T-helper 1 cell treated with Interleukin-12 subunit alpha and Interleukin-12 subunit beta and Interleukin-4 antibody, amounts not matched to agents 30 μg/mL and 1 μg/mL, for 36 hours (primary cell): ENCODE results near the gene SYTL1.

Experiments
- H3K27ac Mint-ChIP-seq: one replicate; pipeline ENCODE4 v1.8.0; 2021; ENCODE audit warnings: mild to moderate bottlenecking, mixed read lengths
- H3K27me3 Mint-ChIP-seq: one replicate; pipeline ENCODE4 v1.8.0; 2021; ENCODE audit warnings: low read depth, mixed read lengths
- H3K36me3 Mint-ChIP-seq: one replicate; pipeline ENCODE4 v1.8.0; 2021; ENCODE audit warnings: low read depth, mixed read lengths
- H3K4me1 Mint-ChIP-seq: one replicate; pipeline ENCODE4 v1.8.0; 2021; ENCODE audit warnings: low read depth, mixed read lengths
- H3K4me3 Mint-ChIP-seq: one replicate; pipeline ENCODE4 v1.8.0; 2021; ENCODE audit warnings: mild to moderate bottlenecking, moderate library complexity, mixed read lengths
- H3K9me3 Mint-ChIP-seq: one replicate; pipeline ENCODE4 v1.8.0; 2021; ENCODE audit warnings: mixed read lengths

Gene SYTL1

GRCh38 chr1:27349784-27350662 lies 8.2 kb downstream of the SYTL1 start:
- no peaks in the 10 kb centered on the region for H3K9me3 Mint-ChIP-seq
- no peak overlapping the region for H3K4me3 Mint-ChIP-seq
- H3K27ac Mint-ChIP-seq: no peak overlapping the region

GRCh38 chr1:27350663-27351540 lies 9.1 kb downstream of the SYTL1 start:
- Mint-ChIP-seq H3K9me3 (no peaks in the 10 kb centered on the region), H3K27ac (no peak overlapping the region), H3K36me3 (peaks cover 10% of the 10 kb centered on the region), H3K27me3 (no peaks in the 10 kb centered on the region), H3K4me1 (peaks cover 22% of the 10 kb centered on the region), H3K4me3 (no peak overlapping the region)

More at GRCh38 chr1:27349784-27350662, 8.2 kb downstream of the SYTL1 start:
- H3K4me1 Mint-ChIP-seq: peaks cover 16% of the 10 kb centered on the region
- H3K27me3 Mint-ChIP-seq: no peaks in the 10 kb centered on the region
- H3K36me3 Mint-ChIP-seq: peaks cover 11% of the 10 kb centered on the region

GRCh38 chr1:27351541-27352107 lies 9.8 kb downstream of the SYTL1 start:
- Mint-ChIP-seq H3K9me3 (no peaks in the 10 kb centered on the region), H3K4me3 (no peak overlapping the region), H3K27ac (no peak overlapping the region), H3K36me3 (peaks cover 5% of the 10 kb centered on the region), H3K4me1 (peaks cover 18% of the 10 kb centered on the region), H3K27me3 (no peaks in the 10 kb centered on the region)

GRCh38 chr1:27353166-27353565 lies 11.3 kb downstream of the SYTL1 start:
- H3K27ac Mint-ChIP-seq: no peak overlapping the region

GRCh38 chr1:27353629-27354028 lies 11.8 kb downstream of the SYTL1 start:
- Mint-ChIP-seq H3K4me1 (peaks cover 15% of the 10 kb centered on the region), H3K27me3 (no peaks in the 10 kb centered on the region), H3K27ac (no peak overlapping the region), H3K36me3 (peaks cover 1% of the 10 kb centered on the region), H3K9me3 (no peaks in the 10 kb centered on the region), H3K4me3 (no peak overlapping the region)

More at GRCh38 chr1:27353166-27353565, 11.3 kb downstream of the SYTL1 start:
- peaks cover 1% of the 10 kb centered on the region for H3K36me3 Mint-ChIP-seq
- H3K27me3 Mint-ChIP-seq: no peaks in the 10 kb centered on the region
- no peak overlapping the region for H3K4me3 Mint-ChIP-seq
- peaks cover 15% of the 10 kb centered on the region for H3K4me1 Mint-ChIP-seq
- no peaks in the 10 kb centered on the region for H3K9me3 Mint-ChIP-seq

- H3K36me3 Mint-ChIP-seq: peaks cover 4% of the 10 kb centered on the region
- H3K27ac Mint-ChIP-seq: no peak overlapping the region
- no peak overlapping the region for H3K4me3 Mint-ChIP-seq
Measured at GRCh38 chr1:27355683-27356082, 13.9 kb downstream of the SYTL1 start.

GRCh38 chr1:27356277-27356618 lies 14.4 kb downstream of the SYTL1 start:
- Mint-ChIP-seq H3K36me3 (peaks cover 4% of the 10 kb centered on the region), H3K27ac (peak overlapping the region; percentile 49), H3K9me3 (no peaks in the 10 kb centered on the region), H3K27me3 (no peaks in the 10 kb centered on the region), H3K4me3 (no peak overlapping the region), H3K4me1 (peaks cover 20% of the 10 kb centered on the region)

More at GRCh38 chr1:27355683-27356082, 13.9 kb downstream of the SYTL1 start:
- H3K4me1 Mint-ChIP-seq: peaks cover 20% of the 10 kb centered on the region
- H3K9me3 Mint-ChIP-seq: no peaks in the 10 kb centered on the region
- H3K27me3 Mint-ChIP-seq: no peaks in the 10 kb centered on the region

- Mint-ChIP-seq H3K9me3 (no peaks in the 10 kb centered on the region), H3K4me3 (peak overlapping the region; percentile 59), H3K27me3 (no peaks in the 10 kb centered on the region), H3K27ac (peak overlapping the region; percentile 85), H3K4me1 (peaks cover 20% of the 10 kb centered on the region), H3K36me3 (peaks cover 4% of the 10 kb centered on the region)
Measured at GRCh38 chr1:27356619-27357280, 14.9 kb downstream of the SYTL1 start.

GRCh38 chr1:27357281-27358037 lies 15.6 kb downstream of the SYTL1 start:
- Mint-ChIP-seq H3K4me1 (peaks cover 20% of the 10 kb centered on the region), H3K36me3 (peaks cover 3% of the 10 kb centered on the region), H3K9me3 (no peaks in the 10 kb centered on the region), H3K4me3 (peak overlapping the region; percentile 59), H3K27me3 (no peaks in the 10 kb centered on the region), H3K27ac (peak overlapping the region; percentile 85)

- Mint-ChIP-seq H3K27ac (no peak overlapping the region), H3K9me3 (no peaks in the 10 kb centered on the region), H3K27me3 (no peaks in the 10 kb centered on the region), H3K4me1 (peaks cover 20% of the 10 kb centered on the region), H3K4me3 (no peak overlapping the region), H3K36me3 (peaks cover 3% of the 10 kb centered on the region)
Measured at GRCh38 chr1:27358038-27358927, 16.5 kb downstream of the SYTL1 start.

- H3K9me3 Mint-ChIP-seq: no peaks in the 10 kb centered on the region
- H3K4me1 Mint-ChIP-seq: peaks cover 20% of the 10 kb centered on the region
- H3K27me3 Mint-ChIP-seq: no peaks in the 10 kb centered on the region
- no peak overlapping the region for H3K27ac Mint-ChIP-seq
- H3K4me3 Mint-ChIP-seq: no peak overlapping the region
- H3K36me3 Mint-ChIP-seq: peaks cover 3% of the 10 kb centered on the region
Measured at GRCh38 chr1:27358928-27359313, 17.1 kb downstream of the SYTL1 start.

- Mint-ChIP-seq H3K27me3 (no peaks in the 10 kb centered on the region), H3K27ac (peak overlapping the region; percentile 18), H3K9me3 (no peaks in the 10 kb centered on the region), H3K4me1 (peaks cover 20% of the 10 kb centered on the region), H3K4me3 (peak overlapping the region; percentile 72), H3K36me3 (peaks cover 3% of the 10 kb centered on the region)
Measured at GRCh38 chr1:27359822-27360158, 18.0 kb downstream of the SYTL1 start.
